Tibial nerve (tissue), 4 donors: Measurements from ENCODE around the gene PTK6. TPM values are rescaled to one million over a fixed set of nuclear protein-coding genes. Genes with fewer than 3 reads are reported as not detected.
"Not testable (repeated sequence)": the region's sequence is repeated elsewhere in the genome, so short reads cannot be mapped to it uniquely, and the experiment has no call there.

Experiments used
- DNase-seq, 2 donors: peaks; one replicate each; pipeline ENCODE4 v3.0.0-alpha.2; 2019; ENCODE audit warnings: low spot score in 2 of 2
- H3K27ac ChIP-seq, 4 donors: fragments of 200-600 bp; sonication (generic) in 3 of 4; one replicate each; pipeline ENCODE4 v1.5.1; 2017 to 2019; ENCODE audit warnings: mild to moderate bottlenecking in 1 of 4
- H3K27me3 ChIP-seq, 2 donors: fragments of 200-600 bp; sonication (generic) in 1 of 2; one replicate each; pipeline versions ENCODE4 v1.5.1 to v1.6.0; 2017 to 2019
- H3K36me3 ChIP-seq, 3 donors: fragments of 200-600 bp; sonication (generic); one replicate each; pipeline ENCODE4 v1.5.1; 2018 to 2019
- H3K4me1 ChIP-seq, 4 donors: fragments of 200-600 bp; sonication (generic) in 3 of 4; one replicate each; pipeline ENCODE4 v1.5.1; 2017 to 2019
- H3K4me3 ChIP-seq, 4 donors: fragments of 200-600 bp; sonication (generic) in 3 of 4; one replicate each; pipeline ENCODE4 v1.5.1; 2017 to 2019; ENCODE audit warnings: mild to moderate bottlenecking in 1 of 4, moderate library complexity in 1 of 4
- H3K9me3 ChIP-seq, 4 donors: fragments of 200-600 bp; sonication (generic) in 3 of 4; one replicate each; pipeline ENCODE4 v1.5.1; 2017 to 2019
- CTCF ChIP-seq, 5 experiments: fragments of 200-600 bp in 3 of 5; fragments of 450-650 bp in 2 of 5; sonication (generic) in 3 of 5; IDR thresholded peaks; one replicate each; pipeline ENCODE4 v1.5.1; 2016 to 2019; ENCODE audit warnings: antibody characterized with exemption in 5 of 5, mild to moderate bottlenecking in 3 of 5, moderate library complexity in 2 of 5
- EP300 ChIP-seq, 2 donors: sonication (generic); formaldehyde crosslinking; IDR thresholded peaks; one replicate each; pipeline ENCODE4 v1.6.1; 2017; ENCODE audit warnings: antibody characterized with exemption in 2 of 2, mild to moderate bottlenecking in 1 of 2
- POLR2A ChIP-seq, 2 donors: fragments of 450-650 bp; IDR thresholded peaks; one replicate each; pipeline ENCODE4 v1.6.1; 2017; ENCODE audit warnings: antibody characterized with exemption in 2 of 2, mild to moderate bottlenecking in 2 of 2, moderate library complexity in 2 of 2
- WGBS, 2 donors: methylation state at CpG; one replicate each; pipeline ENCODE4 v1.1.5; 2018; 5-methylcytosine and 5-hydroxymethylcytosine counted together
- total RNA-seq, 4 donors: library from RNA; depleted of rRNA; stranded (reverse); fragments of >200 nt; gene quantifications; one replicate each; pipeline ENCODE4 v1.1.0, GENCODE V29; 2016

Gene PTK6
- total RNA-seq, 4 donors from 2014 or later, result 0.21 to 0.90 TPM; not detected in 2

GRCh38 chr20:63560333-63560805 is 23.2 kb upstream of the PTK6 start:
- WGBS, 2 donors, result 92 to 96% methylated on average over 15 to 16 of the region's 16 CpGs
- Histone ChIP-seq H3K9me3 (no peaks in the 10 kb centered on the region), H3K27me3 (no peaks in the 10 kb centered on the region), H3K4me3 (no peak overlapping the region), H3K4me1 (no peaks in the 10 kb centered on the region), H3K27ac (no peak overlapping the region), H3K36me3 (peaks cover 6 to 77% (median 7%) of the 10 kb centered on the region in 3 donors)
- DNase-seq, result no peak
- TF ChIP-seq POLR2A (IDR thresholded peaks at IDR 0.05), result no peak
- TF ChIP-seq CTCF (IDR thresholded peaks at IDR 0.05), result no peak
- TF ChIP-seq EP300 (IDR thresholded peaks at IDR 0.05), result no peak

GRCh38 chr20:63559485-63560332 is 22.5 kb upstream of the PTK6 start:
- WGBS, 2 donors, result 94 to 97% methylated on average over 15 to 31 of the region's 31 CpGs
- not testable (repeated sequence) for H3K27me3 ChIP-seq, H3K4me3 ChIP-seq, H3K27ac ChIP-seq, H3K4me1 ChIP-seq, DNase-seq, H3K9me3 ChIP-seq
- peaks cover 6 to 71% (median 7%) of the 10 kb centered on the region in 3 donors for H3K36me3 ChIP-seq

GRCh38 chr20:63558804-63559484 is 21.8 kb upstream of the PTK6 start:
- H3K4me3 ChIP-seq, result no peak overlapping the region
- no peaks in the 10 kb centered on the region for H3K27me3 ChIP-seq
- H3K27ac ChIP-seq, result no peak overlapping the region
- H3K36me3 ChIP-seq, result peaks cover 6 to 63% (median 7%) of the 10 kb centered on the region in 3 donors
- TF ChIP-seq CTCF (IDR thresholded peaks at IDR 0.05) (no peak), POLR2A (IDR thresholded peaks at IDR 0.05) (no peak), EP300 (IDR thresholded peaks at IDR 0.05) (no peak)
- H3K9me3 ChIP-seq, result no peaks in the 10 kb centered on the region
- H3K4me1 ChIP-seq, result peaks cover 0 to 5% (median 4%) of the 10 kb centered on the region in 4 donors
- no peak for DNase-seq
- 96 to 97% methylated on average over 14 of the region's 14 CpGs for WGBS, 2 donors

- Histone ChIP-seq H3K4me1 (peaks cover 0 to 19% (median 12%) of the 10 kb centered on the region in 4 donors), H3K4me3 (no peak overlapping the region), H3K36me3 (peaks cover 1 to 49% (median 4%) of the 10 kb centered on the region in 3 donors), H3K27me3 (no peaks in the 10 kb centered on the region), H3K27ac (no peak overlapping the region), H3K9me3 (no peaks in the 10 kb centered on the region)
- WGBS, 2 donors, result 85 to 86% methylated on average over 17 to 19 of the region's 19 CpGs
- TF ChIP-seq POLR2A (IDR thresholded peaks at IDR 0.05) (no peak), CTCF (IDR thresholded peaks at IDR 0.05) (no peak), EP300 (IDR thresholded peaks at IDR 0.05) (no peak)
- DNase-seq, result no peak
These were observed 20.3 kb upstream of the PTK6 start for GRCh38 chr20:63557481-63557891.

GRCh38 chr20:63556873-63557478 is 19.8 kb upstream of the PTK6 start:
- no peaks in the 10 kb centered on the region for H3K9me3 ChIP-seq
- H3K27ac ChIP-seq, result no peak overlapping the region
- TF ChIP-seq POLR2A (IDR thresholded peaks at IDR 0.05) (no peak), CTCF (IDR thresholded peaks at IDR 0.05) (no peak), EP300 (IDR thresholded peaks at IDR 0.05) (no peak)
- peaks cover 0 to 44% (median 4%) of the 10 kb centered on the region in 3 donors for H3K36me3 ChIP-seq
- WGBS, 2 donors, result 57 to 66% methylated on average over 21 to 23 of the region's 23 CpGs
- H3K4me3 ChIP-seq, result no peak overlapping the region
- peaks cover 0 to 23% (median 13%) of the 10 kb centered on the region in 4 donors for H3K4me1 ChIP-seq
- no peaks in the 10 kb centered on the region for H3K27me3 ChIP-seq
- no peak for DNase-seq
